ENCODE data around the gene CALN1. TPM values are rescaled to one million over a fixed set of nuclear protein-coding genes. Genes with fewer than 3 reads are reported as not detected.

The CALN1 gene
- total RNA-seq, 1 donor from 2014 or later: 1.9 TPM

DNA sequence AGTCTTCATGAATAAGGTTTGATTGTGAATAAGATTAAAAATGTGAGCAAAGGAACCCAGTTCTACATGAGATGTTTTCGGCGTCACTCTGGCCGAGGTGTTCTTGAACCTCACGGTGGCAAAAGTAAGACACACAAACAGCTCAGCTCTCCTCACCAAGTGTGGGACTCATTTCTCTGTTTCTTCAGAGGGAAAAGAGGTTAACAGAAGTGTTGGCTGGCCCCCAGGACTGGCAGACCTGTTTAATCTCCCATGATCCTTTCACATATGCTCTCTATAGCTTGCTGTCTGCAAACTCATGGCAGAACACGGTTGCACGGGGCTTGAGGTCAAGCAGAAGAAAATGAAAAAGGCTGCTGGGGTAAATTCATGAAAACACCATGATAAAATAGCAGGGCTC, 394.4 kb downstream of the CALN1 start:
- no peaks in the 10 kb centered on the region for H3K36me3 Mint-ChIP-seq
- no peaks in the 10 kb centered on the region for H3K9me3 Mint-ChIP-seq
- H3K27me3 Mint-ChIP-seq: peaks cover 3% of the 10 kb centered on the region
- TF ChIP-seq, protein P1, sequence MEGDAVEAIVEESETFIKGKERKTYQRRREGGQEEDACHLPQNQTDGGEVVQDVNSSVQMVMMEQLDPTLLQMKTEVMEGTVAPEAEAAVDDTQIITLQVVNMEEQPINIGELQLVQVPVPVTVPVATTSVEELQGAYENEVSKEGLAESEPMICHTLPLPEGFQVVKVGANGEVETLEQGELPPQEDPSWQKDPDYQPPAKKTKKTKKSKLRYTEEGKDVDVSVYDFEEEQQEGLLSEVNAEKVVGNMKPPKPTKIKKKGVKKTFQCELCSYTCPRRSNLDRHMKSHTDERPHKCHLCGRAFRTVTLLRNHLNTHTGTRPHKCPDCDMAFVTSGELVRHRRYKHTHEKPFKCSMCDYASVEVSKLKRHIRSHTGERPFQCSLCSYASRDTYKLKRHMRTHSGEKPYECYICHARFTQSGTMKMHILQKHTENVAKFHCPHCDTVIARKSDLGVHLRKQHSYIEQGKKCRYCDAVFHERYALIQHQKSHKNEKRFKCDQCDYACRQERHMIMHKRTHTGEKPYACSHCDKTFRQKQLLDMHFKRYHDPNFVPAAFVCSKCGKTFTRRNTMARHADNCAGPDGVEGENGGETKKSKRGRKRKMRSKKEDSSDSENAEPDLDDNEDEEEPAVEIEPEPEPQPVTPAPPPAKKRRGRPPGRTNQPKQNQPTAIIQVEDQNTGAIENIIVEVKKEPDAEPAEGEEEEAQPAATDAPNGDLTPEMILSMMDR (conservative IDR thresholded peaks at IDR 0.05): no peak
- H3K4me1 Mint-ChIP-seq (ENCODE audit: unreplicated experiment): no peaks in the 10 kb centered on the region
- no peak for DNase-seq (ENCODE audit: extremely low spot score, unreplicated experiment)
- H3K27ac Mint-ChIP-seq: no peak overlapping the region
- H3K4me3 Mint-ChIP-seq: no peak overlapping the region

DNA sequence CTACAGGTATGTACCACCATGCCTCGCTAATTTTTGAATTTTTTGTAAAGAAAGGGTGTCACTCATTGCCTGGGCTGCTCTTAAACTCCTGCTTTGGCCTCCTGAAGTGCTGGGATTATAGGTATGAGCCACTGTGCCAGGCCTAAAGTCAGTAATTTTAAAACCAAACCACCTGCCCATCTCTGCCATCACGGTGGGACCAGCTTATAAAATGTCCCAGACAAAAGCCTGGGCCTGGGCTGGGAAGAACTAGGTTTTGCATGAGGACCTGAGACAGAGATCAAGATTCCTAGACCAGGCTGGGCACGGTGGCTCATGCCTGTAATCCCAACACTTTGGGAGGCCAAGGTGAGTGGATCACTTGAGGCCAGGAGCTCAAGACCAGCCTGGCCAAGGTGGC, 395.6 kb downstream of the CALN1 start:
- no peaks in the 10 kb centered on the region for H3K36me3 Mint-ChIP-seq

DNA sequence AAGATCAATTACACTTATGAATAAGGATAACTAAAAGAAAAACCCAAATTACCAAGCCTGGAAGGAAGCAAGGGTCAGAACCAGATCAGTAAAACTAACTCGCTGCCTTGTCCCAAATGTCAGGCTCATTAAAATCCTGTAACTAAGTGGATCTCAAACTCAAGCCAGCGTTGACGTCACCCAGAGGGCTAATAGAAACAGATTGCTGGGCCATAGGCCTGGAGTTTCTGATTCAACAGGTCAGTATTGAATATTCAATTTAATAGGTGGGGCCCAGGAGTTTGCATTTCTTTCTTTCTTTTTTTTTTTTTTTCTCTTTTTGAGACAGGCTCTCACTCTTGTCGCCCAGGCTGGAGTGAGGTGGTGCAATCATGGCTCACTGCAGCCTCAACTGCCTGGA, 397.0 kb downstream of the CALN1 start:
- Mint-ChIP-seq H3K4me3 (no peak overlapping the region), H3K4me1 (ENCODE audit: unreplicated experiment) (no peaks in the 10 kb centered on the region), H3K27ac (no peak overlapping the region), H3K27me3 (no peaks in the 10 kb centered on the region), H3K9me3 (no peaks in the 10 kb centered on the region), H3K36me3 (no peaks in the 10 kb centered on the region)
- no peak for DNase-seq (ENCODE audit: extremely low spot score, unreplicated experiment)
- TF ChIP-seq, protein P1 (conservative IDR thresholded peaks at IDR 0.05): no peak

More for the DNA sequence above, 395.6 kb downstream of the CALN1 start:
- H3K27me3 Mint-ChIP-seq: no peaks in the 10 kb centered on the region
- H3K27ac Mint-ChIP-seq: no peak overlapping the region
- no peaks in the 10 kb centered on the region for H3K4me1 Mint-ChIP-seq (ENCODE audit: unreplicated experiment)
- no peak overlapping the region for H3K4me3 Mint-ChIP-seq
- TF ChIP-seq, protein P1 (conservative IDR thresholded peaks at IDR 0.05): no peak
- H3K9me3 Mint-ChIP-seq: no peaks in the 10 kb centered on the region
- DNase-seq (ENCODE audit: extremely low spot score, unreplicated experiment): no peak

DNA sequence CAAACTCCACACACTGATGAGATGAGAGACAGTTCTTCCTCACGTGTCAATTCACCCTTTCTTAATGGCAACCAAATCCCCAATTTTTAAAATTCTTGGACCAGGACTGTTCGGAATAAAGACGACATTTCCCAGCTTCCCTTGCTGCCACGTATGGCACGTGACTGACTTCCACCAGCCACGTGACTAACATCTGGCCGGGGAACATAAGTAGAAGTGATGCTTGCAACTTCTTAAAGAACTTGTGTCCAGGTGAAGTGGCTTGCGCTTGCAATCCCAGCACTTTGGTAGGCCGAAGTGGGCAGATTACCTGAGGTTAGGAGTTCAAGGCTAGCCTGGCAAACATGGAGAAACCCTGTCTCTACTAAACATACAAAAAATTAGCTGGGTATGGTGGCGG, 405.1 kb downstream of the CALN1 start:
- H3K27ac Mint-ChIP-seq: no peak overlapping the region
- no peaks in the 10 kb centered on the region for H3K4me1 Mint-ChIP-seq (ENCODE audit: unreplicated experiment)
- no peak overlapping the region for H3K4me3 Mint-ChIP-seq
- no peaks in the 10 kb centered on the region for H3K9me3 Mint-ChIP-seq
- DNase-seq (ENCODE audit: extremely low spot score, unreplicated experiment): no peak
- peaks cover 4% of the 10 kb centered on the region for H3K27me3 Mint-ChIP-seq
- TF ChIP-seq, protein P1 (conservative IDR thresholded peaks at IDR 0.05): no peak
- H3K36me3 Mint-ChIP-seq: no peaks in the 10 kb centered on the region

DNA sequence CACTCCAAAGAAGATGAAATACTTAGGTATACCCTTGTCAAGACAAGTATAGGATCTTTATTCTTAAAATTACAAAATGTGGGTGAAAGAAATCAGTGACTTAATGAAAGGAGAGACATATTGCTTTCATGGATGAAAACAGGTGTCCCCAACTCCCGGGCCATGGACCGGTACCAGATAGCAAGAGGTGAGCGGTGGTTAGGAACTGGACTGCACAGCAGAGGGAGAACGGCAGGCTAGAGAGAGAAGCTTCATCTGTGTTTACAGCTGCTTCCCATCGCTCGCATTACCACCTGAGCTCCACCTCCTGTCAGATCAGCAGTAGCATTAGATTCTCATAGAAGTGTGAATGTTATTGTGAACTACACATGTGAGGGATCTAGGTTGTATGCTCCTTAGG, 408.9 kb downstream of the CALN1 start:
- H3K36me3 Mint-ChIP-seq: no peaks in the 10 kb centered on the region
- H3K4me1 Mint-ChIP-seq (ENCODE audit: unreplicated experiment): no peaks in the 10 kb centered on the region
- peaks cover 4% of the 10 kb centered on the region for H3K27me3 Mint-ChIP-seq
- no peaks in the 10 kb centered on the region for H3K9me3 Mint-ChIP-seq
- TF ChIP-seq, protein P1 (conservative IDR thresholded peaks at IDR 0.05): no peak
- no peak overlapping the region for H3K27ac Mint-ChIP-seq
- no peak overlapping the region for H3K4me3 Mint-ChIP-seq
- DNase-seq (ENCODE audit: extremely low spot score, unreplicated experiment): no peak

DNA sequence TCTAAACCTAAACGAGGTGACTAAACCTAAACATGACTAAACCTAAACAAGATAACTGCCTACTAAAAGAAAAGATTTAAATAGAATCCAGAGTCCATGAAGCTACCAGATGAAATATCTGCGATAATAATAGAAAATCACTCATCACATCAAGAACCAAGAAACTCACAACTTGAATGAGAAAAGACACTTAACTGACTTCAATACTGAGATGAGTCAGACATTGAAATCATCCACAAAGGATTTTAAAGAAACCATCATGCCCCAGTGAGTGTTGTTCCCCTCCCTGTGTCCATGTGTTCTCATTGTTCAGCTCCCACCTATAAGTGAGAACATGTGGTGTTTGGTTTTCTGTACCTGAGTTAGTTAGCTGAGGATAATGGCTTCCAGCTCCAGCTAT, 416.0 kb downstream of the CALN1 start:
- Mint-ChIP-seq H3K27me3 (no peaks in the 10 kb centered on the region), H3K9me3 (no peaks in the 10 kb centered on the region), H3K4me3 (no peak overlapping the region), H3K36me3 (no peaks in the 10 kb centered on the region), H3K4me1 (ENCODE audit: unreplicated experiment) (no peaks in the 10 kb centered on the region), H3K27ac (no peak overlapping the region)
- TF ChIP-seq, protein P1 (conservative IDR thresholded peaks at IDR 0.05): no peak
- no peak for DNase-seq (ENCODE audit: extremely low spot score, unreplicated experiment)

Data from type B pancreatic cell (in vitro differentiated cells).